Nephron (organoid): ENCODE data around the gene TRIM62.

ENCODE experiments used
- H3K27ac Mint-ChIP-seq, 3 experiments: 2 replicates each; pipeline ENCODE4 v1.8.0; 2020; ENCODE audit warnings: mixed read lengths in 3 of 3, mild to moderate bottlenecking in 2 of 3, moderate library complexity in 1 of 3
- H3K27me3 Mint-ChIP-seq: 2 replicates; pipeline ENCODE4 v1.8.0; 2021; ENCODE audit warnings: low read depth, mild to moderate bottlenecking, moderate library complexity, mixed read lengths
- H3K36me3 Mint-ChIP-seq: 2 replicates; pipeline ENCODE4 v1.8.0; 2020; ENCODE audit warnings: low read depth, mixed read lengths
- H3K4me1 Mint-ChIP-seq: 2 replicates; pipeline ENCODE4 v1.8.0; 2020; ENCODE audit warnings: mixed read lengths
- H3K4me3 Mint-ChIP-seq, 3 experiments: 2 replicates each; pipeline ENCODE4 v1.8.0; 2020; ENCODE audit warnings: mild to moderate bottlenecking in 3 of 3, mixed read lengths in 3 of 3, moderate library complexity in 2 of 3
- H3K9me3 Mint-ChIP-seq: 2 replicates; pipeline ENCODE4 v1.8.0; 2020; ENCODE audit warnings: mixed read lengths
- TF ChIP-seq, protein P1 (sequence below), 3 experiments: fragments of 200-600 bp; sonication (generic); IDR thresholded peaks; one replicate each; pipeline ENCODE4 v1.5.0; 2021; ENCODE audit warnings: antibody characterized with exemption in 3 of 3; ENCODE audit not compliant: unreplicated experiment in 3 of 3

TRIM62 gene

DNA sequence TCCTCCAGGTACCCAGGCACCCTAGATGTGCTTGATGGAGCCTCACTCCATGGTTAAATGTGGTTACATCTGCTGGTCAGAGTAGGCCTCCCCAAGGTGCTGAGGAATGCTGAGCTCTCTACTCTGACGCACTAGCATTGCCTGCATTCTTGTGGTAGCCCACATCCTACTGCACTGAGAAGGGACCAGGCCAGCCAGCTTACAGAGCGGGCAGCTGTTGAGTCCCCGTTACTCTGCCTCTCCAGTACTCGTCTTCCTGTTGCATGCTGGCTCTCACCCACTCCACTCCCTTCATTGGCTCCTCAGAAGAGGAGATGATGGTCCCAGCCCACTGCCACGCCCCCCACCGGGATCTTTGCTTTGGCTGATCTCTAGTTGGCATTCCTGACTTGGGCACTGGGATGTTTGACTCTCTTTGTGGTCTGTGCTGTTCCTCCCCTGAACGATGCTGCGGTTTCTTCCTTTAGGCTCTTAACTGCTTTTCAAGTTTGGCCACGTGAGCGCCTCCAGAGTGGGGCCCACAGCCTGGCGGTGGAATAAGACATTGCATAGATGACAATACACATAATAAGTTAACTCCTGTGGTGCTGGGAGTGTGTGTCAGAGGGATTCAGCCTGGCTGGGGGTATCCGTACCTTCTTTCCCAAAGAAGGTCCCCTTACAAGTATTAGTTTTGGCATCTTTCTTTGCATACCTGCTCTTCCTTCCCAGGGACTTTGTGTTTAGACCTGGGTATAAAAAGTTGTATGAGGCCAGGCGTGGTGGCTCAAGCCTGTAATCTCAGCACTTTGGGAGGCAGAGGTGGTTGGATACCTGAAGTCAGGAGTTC is 82.3 kb downstream of the TRIM62 start:
- Mint-ChIP-seq H3K4me1 (peaks cover 38% of the 10 kb centered on the region), H3K27me3 (no peaks in the 10 kb centered on the region), H3K9me3 (no peaks in the 10 kb centered on the region), H3K27ac (peak overlapping the region in 2 of 3 experiments; percentile 57 to 62), H3K4me3 (peak overlapping the region in 1 of 3 experiments; percentile 42), H3K36me3 (peaks cover 14% of the 10 kb centered on the region)
- TF ChIP-seq, protein P1, sequence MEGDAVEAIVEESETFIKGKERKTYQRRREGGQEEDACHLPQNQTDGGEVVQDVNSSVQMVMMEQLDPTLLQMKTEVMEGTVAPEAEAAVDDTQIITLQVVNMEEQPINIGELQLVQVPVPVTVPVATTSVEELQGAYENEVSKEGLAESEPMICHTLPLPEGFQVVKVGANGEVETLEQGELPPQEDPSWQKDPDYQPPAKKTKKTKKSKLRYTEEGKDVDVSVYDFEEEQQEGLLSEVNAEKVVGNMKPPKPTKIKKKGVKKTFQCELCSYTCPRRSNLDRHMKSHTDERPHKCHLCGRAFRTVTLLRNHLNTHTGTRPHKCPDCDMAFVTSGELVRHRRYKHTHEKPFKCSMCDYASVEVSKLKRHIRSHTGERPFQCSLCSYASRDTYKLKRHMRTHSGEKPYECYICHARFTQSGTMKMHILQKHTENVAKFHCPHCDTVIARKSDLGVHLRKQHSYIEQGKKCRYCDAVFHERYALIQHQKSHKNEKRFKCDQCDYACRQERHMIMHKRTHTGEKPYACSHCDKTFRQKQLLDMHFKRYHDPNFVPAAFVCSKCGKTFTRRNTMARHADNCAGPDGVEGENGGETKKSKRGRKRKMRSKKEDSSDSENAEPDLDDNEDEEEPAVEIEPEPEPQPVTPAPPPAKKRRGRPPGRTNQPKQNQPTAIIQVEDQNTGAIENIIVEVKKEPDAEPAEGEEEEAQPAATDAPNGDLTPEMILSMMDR (IDR thresholded peaks at IDR 0.05; ENCODE audit: unreplicated experiment in 3 of 3), result no peak

DNA sequence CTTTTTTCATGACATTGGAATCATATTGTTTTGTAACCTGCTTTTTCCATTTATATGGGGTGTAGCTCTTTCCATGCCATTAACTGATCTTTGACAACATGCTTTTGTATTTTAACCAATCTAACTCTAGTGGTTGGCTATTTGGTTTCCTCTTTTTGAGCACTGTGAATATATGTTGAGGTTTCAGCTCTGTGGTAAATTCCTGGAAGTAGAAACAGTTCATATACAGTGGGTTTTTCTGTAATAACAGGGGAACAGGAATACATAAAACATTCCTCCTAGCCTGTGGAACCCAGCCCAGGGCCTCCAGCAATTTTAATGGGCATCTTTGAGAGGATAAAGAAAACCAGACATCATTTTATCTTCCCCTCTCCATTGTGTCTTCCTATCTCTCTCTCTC is 83.5 kb downstream of the TRIM62 start:
- H3K9me3 Mint-ChIP-seq, result no peaks in the 10 kb centered on the region
- no peak overlapping the region for H3K4me3 Mint-ChIP-seq
- TF ChIP-seq, protein P1 (IDR thresholded peaks at IDR 0.05; ENCODE audit: unreplicated experiment in 3 of 3), result no peak
- H3K27me3 Mint-ChIP-seq, result no peaks in the 10 kb centered on the region
- peaks cover 13% of the 10 kb centered on the region for H3K36me3 Mint-ChIP-seq
- peaks cover 40% of the 10 kb centered on the region for H3K4me1 Mint-ChIP-seq
- peak overlapping the region in 1 of 3 experiments; percentile 62 for H3K27ac Mint-ChIP-seq

GRCh38 chr1:33097762-33098161 is 84.1 kb downstream of the TRIM62 start:
- TF ChIP-seq, protein P1 (IDR thresholded peaks at IDR 0.05; ENCODE audit: unreplicated experiment in 3 of 3), result no peak
- no peaks in the 10 kb centered on the region for H3K27me3 Mint-ChIP-seq
- H3K9me3 Mint-ChIP-seq, result no peaks in the 10 kb centered on the region
- no peak overlapping the region for H3K27ac Mint-ChIP-seq
- peaks cover 8% of the 10 kb centered on the region for H3K36me3 Mint-ChIP-seq
- peaks cover 40% of the 10 kb centered on the region for H3K4me1 Mint-ChIP-seq
- no peak overlapping the region for H3K4me3 Mint-ChIP-seq

DNA sequence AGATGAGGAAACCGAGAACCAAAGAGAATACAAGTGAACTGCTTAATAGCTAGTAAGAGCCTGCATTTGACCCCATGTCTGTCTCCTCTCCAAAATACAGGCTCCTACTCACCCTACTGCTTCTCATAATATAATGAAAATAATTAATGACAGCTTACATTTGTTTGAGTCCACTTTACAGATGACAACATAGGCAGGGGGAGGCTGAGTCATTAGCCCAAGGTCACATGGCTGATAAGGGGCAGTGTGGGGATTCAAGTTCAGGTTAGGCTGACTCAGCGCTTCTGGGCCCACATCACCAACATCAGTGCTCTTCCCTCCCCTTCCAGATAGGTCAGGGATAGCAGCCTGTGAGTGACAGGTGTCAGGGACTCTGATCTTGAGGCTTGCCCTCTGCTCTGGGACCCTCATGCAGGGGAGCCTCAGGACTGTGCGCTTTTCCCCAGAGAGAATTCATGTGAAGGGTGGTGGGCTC is 84.7 kb downstream of the TRIM62 start:
- Mint-ChIP-seq H3K27ac (peak overlapping the region in 1 of 3 experiments; percentile 51), H3K9me3 (no peaks in the 10 kb centered on the region), H3K4me1 (peaks cover 40% of the 10 kb centered on the region), H3K27me3 (no peaks in the 10 kb centered on the region), H3K4me3 (no peak overlapping the region), H3K36me3 (peaks cover 8% of the 10 kb centered on the region)
- TF ChIP-seq, protein P1 (IDR thresholded peaks at IDR 0.05; ENCODE audit: unreplicated experiment in 3 of 3), result no peak

- no peaks in the 10 kb centered on the region for H3K9me3 Mint-ChIP-seq
- peaks cover 8% of the 10 kb centered on the region for H3K36me3 Mint-ChIP-seq
- H3K4me3 Mint-ChIP-seq, result peak overlapping the region in 1 of 3 experiments; percentile 13
- no peaks in the 10 kb centered on the region for H3K27me3 Mint-ChIP-seq
- H3K27ac Mint-ChIP-seq, result peak overlapping the region; percentile 51 to 89 (median 76)
- peaks cover 40% of the 10 kb centered on the region for H3K4me1 Mint-ChIP-seq
- TF ChIP-seq, protein P1 (IDR thresholded peaks at IDR 0.05; ENCODE audit: unreplicated experiment in 3 of 3), result no peak
These were observed 85.4 kb downstream of the TRIM62 start for GRCh38 chr1:33096363-33097005.
